IMR-90 (cell line): Measurements from ENCODE around the gene STAMBPL1.

Experiments used
- BHLHE40 ChIP-seq: fragments of 150-350 bp; IDR thresholded peaks from 2 replicates; pipeline ENCODE4 v1.6.1; 2016; ENCODE audit warnings: mild to moderate bottlenecking, low read depth, low read length
- CEBPB ChIP-seq: IDR thresholded peaks from 2 replicates; pipeline ENCODE4 v1.6.1; 2012; ENCODE audit warnings: low read depth, low read length, improper control_type of control experiment
- CHD1 ChIP-seq: IDR thresholded peaks from 2 replicates; pipeline ENCODE4 v1.6.1; 2012; ENCODE audit warnings: low read depth, low read length, improper control_type of control experiment
- CTCF ChIP-seq: conservative IDR thresholded peaks from 2 replicates; pipeline ENCODE4 v1.5.1; 2012; ENCODE audit warnings: mild to moderate bottlenecking, low read depth, low read length, improper control_type of control experiment
- ELK1 ChIP-seq: fragments of 150-350 bp; IDR thresholded peaks from 2 replicates; pipeline ENCODE4 v1.6.1; 2016; ENCODE audit warnings: low read depth, mild to moderate bottlenecking, low read length, moderate library complexity, borderline replicate concordance
- POLR2A ChIP-seq: IDR thresholded peaks from 2 replicates; pipeline ENCODE4 v1.6.1; 2012; ENCODE audit warnings: mild to moderate bottlenecking, low read depth, low read length

GRCh38 chr10:88915781-88916180 is 35.7 kb downstream of the STAMBPL1 start:
- TF ChIP-seq CTCF (no peak), CEBPB (no peak), CHD1 (no peak), BHLHE40 (no peak), POLR2A (no peak), ELK1 (no peak)
